ENCODE results near the gene ISCU.

ISCU gene

DNA sequence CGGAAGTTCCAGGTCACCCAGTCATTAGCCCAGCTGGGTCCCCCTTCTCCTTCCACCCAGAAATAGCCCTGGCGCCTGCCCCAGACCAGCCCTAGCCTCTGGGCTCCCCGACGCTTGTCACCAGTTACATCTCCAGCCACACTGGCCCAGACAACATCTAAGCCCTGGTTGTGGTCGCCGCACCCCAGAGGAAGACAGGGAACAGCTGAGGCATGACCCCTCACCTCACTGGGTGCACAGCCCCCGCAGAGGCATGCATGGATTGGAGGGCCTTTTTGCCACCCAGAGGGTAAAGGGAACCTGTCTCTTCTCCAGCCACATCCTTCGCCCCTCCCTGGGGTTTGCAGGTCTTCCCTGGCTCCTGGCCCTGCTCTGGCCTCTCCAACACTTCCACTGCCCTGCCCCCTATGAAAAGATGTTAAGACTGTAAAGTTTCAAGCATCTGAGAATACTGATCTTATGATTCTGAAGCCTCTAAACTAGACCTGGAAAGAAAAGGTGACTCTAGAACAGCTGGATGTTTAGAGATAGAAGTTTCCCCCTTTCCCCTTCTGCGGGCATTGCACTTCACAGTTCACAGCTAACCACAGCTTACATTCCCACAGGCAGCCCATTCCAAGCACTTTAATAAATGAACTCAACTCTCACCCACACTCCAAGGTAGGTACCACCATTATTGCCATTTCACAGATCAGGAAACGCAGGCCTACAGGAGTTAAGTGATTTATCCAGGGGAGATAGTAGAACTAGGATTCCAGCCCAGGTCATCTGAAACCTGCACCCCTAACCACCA, 20.8 kb downstream of the ISCU start:
- Histone ChIP-seq H3K4me2 (ENCODE audit: low read length) (no peak overlapping the region), H3K27me3 (ENCODE audit: control insufficient read depth, low read length) (peaks cover 20% of the 10 kb centered on the region), H3K36me3 (ENCODE audit: control insufficient read depth, low read length) (no peaks in the 10 kb centered on the region), H3F3A (ENCODE audit: control insufficient read depth, insufficient read depth) (no peaks in the 10 kb centered on the region), H3K79me2 (ENCODE audit: control insufficient read depth, low read length) (no peaks in the 10 kb centered on the region), H3K9me3 (ENCODE audit: control insufficient read depth, insufficient read depth, low read length) (no peaks in the 10 kb centered on the region), H3K27ac (ENCODE audit: low read depth, low read length) (no peak overlapping the region), H3K9me2 (replicated peaks; ENCODE audit: control insufficient read depth, low read length) (no peaks in the 10 kb centered on the region), H3K4me1 (ENCODE audit: control insufficient read depth, low read length) (peaks cover 10% of the 10 kb centered on the region), H3K4me3 (ENCODE audit: low read length) (no peak overlapping the region), H4K20me1 (ENCODE audit: control insufficient read depth, insufficient read depth, low read depth, low read length) (no peaks in the 10 kb centered on the region)
- TF ChIP-seq, protein P1, sequence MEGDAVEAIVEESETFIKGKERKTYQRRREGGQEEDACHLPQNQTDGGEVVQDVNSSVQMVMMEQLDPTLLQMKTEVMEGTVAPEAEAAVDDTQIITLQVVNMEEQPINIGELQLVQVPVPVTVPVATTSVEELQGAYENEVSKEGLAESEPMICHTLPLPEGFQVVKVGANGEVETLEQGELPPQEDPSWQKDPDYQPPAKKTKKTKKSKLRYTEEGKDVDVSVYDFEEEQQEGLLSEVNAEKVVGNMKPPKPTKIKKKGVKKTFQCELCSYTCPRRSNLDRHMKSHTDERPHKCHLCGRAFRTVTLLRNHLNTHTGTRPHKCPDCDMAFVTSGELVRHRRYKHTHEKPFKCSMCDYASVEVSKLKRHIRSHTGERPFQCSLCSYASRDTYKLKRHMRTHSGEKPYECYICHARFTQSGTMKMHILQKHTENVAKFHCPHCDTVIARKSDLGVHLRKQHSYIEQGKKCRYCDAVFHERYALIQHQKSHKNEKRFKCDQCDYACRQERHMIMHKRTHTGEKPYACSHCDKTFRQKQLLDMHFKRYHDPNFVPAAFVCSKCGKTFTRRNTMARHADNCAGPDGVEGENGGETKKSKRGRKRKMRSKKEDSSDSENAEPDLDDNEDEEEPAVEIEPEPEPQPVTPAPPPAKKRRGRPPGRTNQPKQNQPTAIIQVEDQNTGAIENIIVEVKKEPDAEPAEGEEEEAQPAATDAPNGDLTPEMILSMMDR (IDR thresholded peaks at IDR 0.05; ENCODE audit: low read depth, low read length, poor library complexity, severe bottlenecking), result no peak
- TF ChIP-seq EZH2phosphoT487 (IDR thresholded peaks at IDR 0.05; ENCODE audit: borderline replicate concordance, low read length), result no peak

DNA sequence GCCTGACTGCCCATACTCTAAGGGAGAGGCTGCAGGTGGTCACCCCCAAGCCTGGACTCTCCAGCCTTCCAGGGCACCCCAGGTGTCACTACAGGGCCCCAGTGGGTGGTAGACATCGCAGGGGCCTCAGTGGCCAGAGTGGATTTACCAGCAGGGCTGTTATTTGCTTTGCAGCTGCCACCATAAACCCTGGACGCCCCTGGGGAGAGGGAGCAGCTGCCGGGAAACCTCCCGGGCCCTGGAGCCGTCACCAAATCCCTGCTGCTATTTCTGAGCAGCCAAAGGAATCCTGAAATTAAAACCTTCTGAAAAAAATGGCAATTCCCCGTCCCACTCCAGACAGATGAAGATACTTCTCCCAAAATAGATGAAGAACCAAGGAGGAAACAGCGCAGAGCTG, 21.6 kb downstream of the ISCU start:
- H3K27me3 ChIP-seq (ENCODE audit: control insufficient read depth, low read length), result peaks cover 20% of the 10 kb centered on the region
- no peak for TF ChIP-seq EZH2phosphoT487 (IDR thresholded peaks at IDR 0.05; ENCODE audit: borderline replicate concordance, low read length)
- TF ChIP-seq, protein P1 (IDR thresholded peaks at IDR 0.05; ENCODE audit: low read depth, low read length, poor library complexity, severe bottlenecking), result no peak
- no peak overlapping the region for H3K27ac ChIP-seq (ENCODE audit: low read depth, low read length)
- no peak overlapping the region for H3K4me2 ChIP-seq (ENCODE audit: low read length)
- H4K20me1 ChIP-seq (ENCODE audit: control insufficient read depth, insufficient read depth, low read depth, low read length), result no peaks in the 10 kb centered on the region
- H3F3A ChIP-seq (ENCODE audit: control insufficient read depth, insufficient read depth), result no peaks in the 10 kb centered on the region
- H3K9me2 ChIP-seq (replicated peaks; ENCODE audit: control insufficient read depth, low read length), result no peaks in the 10 kb centered on the region
- no peaks in the 10 kb centered on the region for H3K36me3 ChIP-seq (ENCODE audit: control insufficient read depth, low read length)
- no peaks in the 10 kb centered on the region for H3K9me3 ChIP-seq (ENCODE audit: control insufficient read depth, insufficient read depth, low read length)
- H3K4me1 ChIP-seq (ENCODE audit: control insufficient read depth, low read length), result peaks cover 9% of the 10 kb centered on the region
- no peak overlapping the region for H3K4me3 ChIP-seq (ENCODE audit: low read length)
- no peaks in the 10 kb centered on the region for H3K79me2 ChIP-seq (ENCODE audit: control insufficient read depth, low read length)

DNA sequence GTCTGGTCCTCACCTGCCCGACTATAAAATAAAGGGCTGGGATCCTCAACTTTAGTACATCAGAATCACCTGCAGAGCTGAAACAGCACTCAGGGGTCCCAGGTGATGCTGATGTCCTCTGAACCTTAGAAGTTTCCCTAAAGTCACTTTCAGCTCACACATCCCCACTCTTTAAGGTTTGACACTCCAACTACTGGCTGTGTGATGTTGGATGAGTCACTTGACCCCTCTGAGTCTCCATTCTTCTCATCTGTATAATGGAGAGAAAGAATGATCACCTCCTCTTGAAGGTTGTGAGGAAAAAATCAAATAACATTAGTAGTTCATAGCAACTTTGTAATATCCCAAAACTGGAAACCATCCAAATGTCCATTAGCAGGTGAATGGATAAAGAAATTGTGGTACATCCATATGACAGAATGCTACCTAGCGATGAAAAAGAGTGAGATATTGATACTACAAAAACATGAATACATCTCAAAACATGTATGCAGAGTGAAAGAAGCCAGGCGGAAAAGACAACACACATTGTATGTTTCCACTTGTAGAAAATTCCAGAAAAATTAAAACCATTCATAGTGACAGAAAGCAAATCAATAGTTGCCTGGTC, 22.2 kb downstream of the ISCU start:
- H3K27me3 ChIP-seq (ENCODE audit: control insufficient read depth, low read length), result peaks cover 20% of the 10 kb centered on the region
- no peaks in the 10 kb centered on the region for H3K9me3 ChIP-seq (ENCODE audit: control insufficient read depth, insufficient read depth, low read length)
- H3K9me2 ChIP-seq (replicated peaks; ENCODE audit: control insufficient read depth, low read length), result no peaks in the 10 kb centered on the region
- H3K27ac ChIP-seq (ENCODE audit: low read depth, low read length), result no peak overlapping the region
- H3F3A ChIP-seq (ENCODE audit: control insufficient read depth, insufficient read depth), result no peaks in the 10 kb centered on the region
- peaks cover 4% of the 10 kb centered on the region for H3K4me1 ChIP-seq (ENCODE audit: control insufficient read depth, low read length)
- no peak overlapping the region for H3K4me3 ChIP-seq (ENCODE audit: low read length)
- no peak overlapping the region for H3K4me2 ChIP-seq (ENCODE audit: low read length)
- no peaks in the 10 kb centered on the region for H4K20me1 ChIP-seq (ENCODE audit: control insufficient read depth, insufficient read depth, low read depth, low read length)
- no peaks in the 10 kb centered on the region for H3K36me3 ChIP-seq (ENCODE audit: control insufficient read depth, low read length)
- TF ChIP-seq EZH2phosphoT487 (IDR thresholded peaks at IDR 0.05; ENCODE audit: borderline replicate concordance, low read length), result no peak
- TF ChIP-seq, protein P1 (IDR thresholded peaks at IDR 0.05; ENCODE audit: low read depth, low read length, poor library complexity, severe bottlenecking), result no peak
- no peaks in the 10 kb centered on the region for H3K79me2 ChIP-seq (ENCODE audit: control insufficient read depth, low read length)
